Activated CD4-positive, alpha-beta memory T cell treated with anti-CD3 and anti-CD28 coated beads, Interleukin-2, amount 10 ng/mL, durations not matched to agents 7 days and 5 days (primary cell): ENCODE data around the gene LCN9. TPM values are rescaled to one million over a fixed set of nuclear protein-coding genes. Genes with fewer than 3 reads are reported as not detected.
"Not testable (repeated sequence)": the region's sequence is repeated elsewhere in the genome, so short reads cannot be mapped to it uniquely, and the experiment has no call there.

ENCODE experiments used
- CTCF ChIA-PET: fragments of 350-600 bp; sonication (Branson Sonifier 250); formaldehyde crosslinking; loops from one replicate; lab custom pipeline; 2021; ENCODE audit warnings: antibody characterized with exemption, inconsistent platforms; lab: Charles Lee
- POLR2A ChIA-PET: fragments of 350-600 bp; sonication (Branson Sonifier 250); formaldehyde crosslinking; loops from one replicate; lab custom pipeline; 2021; ENCODE audit warnings: antibody characterized with exemption; lab: Charles Lee
- DNase-seq: peaks from one replicate; pipeline ENCODE4 v3.0.0-alpha.2; 2020
- H3K27ac Mint-ChIP-seq: one replicate; pipeline ENCODE4 v1.8.0; 2021; ENCODE audit warnings: mild to moderate bottlenecking, mixed read lengths
- H3K27me3 Mint-ChIP-seq: one replicate; pipeline ENCODE4 v1.8.0; 2021; ENCODE audit warnings: mixed read lengths
- H3K36me3 Mint-ChIP-seq: one replicate; pipeline ENCODE4 v1.8.0; 2021; ENCODE audit warnings: low read depth, mixed read lengths
- H3K4me1 Mint-ChIP-seq: one replicate; pipeline ENCODE4 v1.8.0; 2021; ENCODE audit warnings: mixed read lengths
- H3K4me3 Mint-ChIP-seq: one replicate; pipeline ENCODE4 v1.8.0; 2021; ENCODE audit warnings: mild to moderate bottlenecking, mixed read lengths
- H3K9me3 Mint-ChIP-seq: one replicate; pipeline ENCODE4 v1.8.0; 2021; ENCODE audit warnings: mixed read lengths
- total RNA-seq, 2 experiments: library from RNA; stranded (reverse); gene quantifications; one replicate each; pipeline ENCODE4 v1.2.3, GENCODE V29; 2021

Gene LCN9
- total RNA-seq, 2 experiments from 2014 or later, result not detected

- H3K4me1 Mint-ChIP-seq, result no peaks in the 10 kb centered on the region
- no peaks in the 10 kb centered on the region for H3K36me3 Mint-ChIP-seq
- POLR2A ChIA-PET, result no interaction called here
- no peak overlapping the region for H3K27ac Mint-ChIP-seq
- H3K4me3 Mint-ChIP-seq, result no peak overlapping the region
- DNase-seq, result no peak
- CTCF ChIA-PET, result no interaction called here
- H3K9me3 Mint-ChIP-seq, result no peaks in the 10 kb centered on the region
- H3K27me3 Mint-ChIP-seq, result no peaks in the 10 kb centered on the region
Measured at GRCh38 chr9:135624282-135624681, 38.8 kb upstream of the LCN9 start.

DNA sequence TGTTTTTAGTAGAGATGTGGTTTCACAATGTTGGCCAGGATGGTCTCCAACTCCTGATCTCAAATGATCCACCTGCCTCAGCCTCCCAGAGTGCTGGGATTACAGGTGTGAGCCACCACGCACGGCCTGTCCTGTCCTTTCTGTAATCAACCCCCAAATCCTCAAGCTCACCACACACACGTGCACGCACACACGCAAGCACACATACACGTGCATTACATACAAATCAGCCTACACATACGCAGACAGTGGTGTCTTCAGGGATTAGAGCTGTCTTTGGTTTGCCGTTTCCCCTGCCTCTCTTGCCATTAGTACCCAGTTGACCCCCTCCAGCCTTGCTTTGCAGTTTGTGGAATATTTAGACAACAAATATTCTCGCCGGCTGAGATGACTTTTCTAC lies 30.3 kb upstream of the LCN9 start:
- CTCF ChIA-PET, result no interaction called here

DNA sequence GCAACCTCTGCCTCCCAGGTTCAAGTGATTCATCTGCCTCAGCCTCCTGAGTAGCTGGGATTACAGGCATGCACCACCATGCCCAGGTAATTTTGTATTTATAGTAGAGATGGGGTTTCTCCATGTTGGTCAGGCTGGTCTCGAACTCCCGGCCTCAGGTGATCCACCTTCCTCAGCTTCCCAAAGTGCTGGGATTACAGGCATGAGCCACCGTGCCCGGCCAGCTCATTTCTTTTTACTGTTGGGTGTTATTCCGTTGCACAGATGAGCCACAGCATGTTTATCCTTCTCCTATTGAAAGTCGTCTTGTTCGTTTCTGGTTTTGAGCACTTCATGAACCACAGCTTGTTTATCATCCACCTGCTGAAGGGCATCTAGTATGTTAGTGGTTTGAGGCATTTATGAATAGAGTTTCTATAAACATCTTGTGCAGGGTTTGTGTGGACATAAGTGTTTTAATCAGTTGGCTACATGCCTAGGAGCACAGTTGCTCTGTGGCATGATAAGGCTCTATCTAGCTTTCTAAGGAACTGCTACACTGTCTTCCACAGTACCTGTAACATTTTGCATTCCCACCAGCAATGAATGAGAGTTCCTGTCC lies 26.1 kb upstream of the LCN9 start:
- H3K27ac Mint-ChIP-seq, H3K4me3 Mint-ChIP-seq, H3K9me3 Mint-ChIP-seq, CTCF ChIA-PET, H3K4me1 Mint-ChIP-seq, H3K36me3 Mint-ChIP-seq, H3K27me3 Mint-ChIP-seq, POLR2A ChIA-PET, DNase-seq: not testable (repeated sequence)

More for the DNA sequence above, 30.3 kb upstream of the LCN9 start:
- no peak for DNase-seq
- Mint-ChIP-seq H3K9me3 (no peaks in the 10 kb centered on the region), H3K4me3 (no peak overlapping the region), H3K36me3 (no peaks in the 10 kb centered on the region), H3K27me3 (peaks cover 4% of the 10 kb centered on the region), H3K27ac (no peak overlapping the region), H3K4me1 (no peaks in the 10 kb centered on the region)
- POLR2A ChIA-PET, result no interaction called here

DNA sequence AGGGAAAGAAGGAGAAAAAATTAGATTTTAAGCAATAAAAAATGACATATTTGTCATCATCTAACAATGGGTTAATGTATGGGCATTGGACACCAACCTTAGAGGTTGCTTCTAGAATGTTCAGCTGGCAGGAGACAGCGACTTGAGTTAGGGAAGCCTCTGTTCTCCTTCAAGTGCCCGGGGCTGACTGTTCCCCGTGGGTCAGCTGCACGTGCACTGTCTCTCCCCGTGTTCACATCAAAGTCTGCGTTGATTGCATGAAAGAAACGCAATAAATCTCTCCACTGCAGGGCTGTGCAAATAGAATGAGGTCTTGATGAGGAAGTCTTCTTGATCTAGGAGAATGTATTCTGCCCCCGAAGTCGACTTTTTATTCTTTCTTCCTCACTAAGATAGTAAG lies 23.9 kb upstream of the LCN9 start, which contains the start of gene GLT6D1:
Gene GLT6D1 (minus strand): TSS at position 345 of the 400 bp plus-strand sequence. CDS start 353 bp downstream, outside the sequence.
- H3K27me3 Mint-ChIP-seq, result peaks cover 1% of the 10 kb centered on the region
- POLR2A ChIA-PET, result no interaction called here
- no peak within 1 kb of the TSS for H3K4me3 Mint-ChIP-seq
- DNase-seq, result no peak
- H3K9me3 Mint-ChIP-seq, result no peaks in the 10 kb centered on the region
- H3K27ac Mint-ChIP-seq, result no peak within 1 kb of the TSS
- no peaks in the 10 kb centered on the region for H3K4me1 Mint-ChIP-seq
- H3K36me3 Mint-ChIP-seq, result no peaks in the 10 kb centered on the region
- CTCF ChIA-PET, result no interaction called here

GRCh38 chr9:135641047-135641446 lies 22.1 kb upstream of the LCN9 start:
- POLR2A ChIA-PET, result no interaction called here
- CTCF ChIA-PET, result no interaction called here
- peaks cover 14% of the 10 kb centered on the region for H3K9me3 Mint-ChIP-seq
- peaks cover 7% of the 10 kb centered on the region for H3K27me3 Mint-ChIP-seq
- H3K36me3 Mint-ChIP-seq, result no peaks in the 10 kb centered on the region
- DNase-seq, result no peak
- H3K27ac Mint-ChIP-seq, result no peak overlapping the region
- H3K4me3 Mint-ChIP-seq, result no peak overlapping the region
- no peaks in the 10 kb centered on the region for H3K4me1 Mint-ChIP-seq

DNA sequence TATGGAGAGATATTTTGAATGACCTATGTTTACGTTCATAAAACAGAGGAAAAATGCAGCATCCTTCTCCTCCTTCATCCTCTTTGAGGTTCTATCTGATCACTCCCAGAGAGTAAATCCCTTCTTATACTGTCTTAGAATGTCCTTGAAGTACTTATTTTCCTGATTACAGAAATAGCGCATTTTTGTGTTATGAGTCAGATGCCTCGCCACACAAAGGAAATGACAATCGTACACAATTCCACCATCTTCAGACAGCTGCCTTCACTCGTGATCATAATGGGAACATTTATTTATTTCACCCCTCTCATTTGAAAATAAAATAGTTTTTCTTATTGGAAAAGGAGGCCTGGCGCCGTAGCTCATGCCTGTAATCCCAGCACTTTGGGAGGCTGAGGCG lies 21.4 kb upstream of the LCN9 start:
- ChIA-PET CTCF (no interaction called here), POLR2A (no interaction called here)
- DNase-seq, result no peak
- Mint-ChIP-seq H3K4me3 (no peak overlapping the region), H3K27me3 (peaks cover 7% of the 10 kb centered on the region), H3K4me1 (no peaks in the 10 kb centered on the region), H3K36me3 (no peaks in the 10 kb centered on the region), H3K9me3 (peaks cover 15% of the 10 kb centered on the region), H3K27ac (no peak overlapping the region)

DNA sequence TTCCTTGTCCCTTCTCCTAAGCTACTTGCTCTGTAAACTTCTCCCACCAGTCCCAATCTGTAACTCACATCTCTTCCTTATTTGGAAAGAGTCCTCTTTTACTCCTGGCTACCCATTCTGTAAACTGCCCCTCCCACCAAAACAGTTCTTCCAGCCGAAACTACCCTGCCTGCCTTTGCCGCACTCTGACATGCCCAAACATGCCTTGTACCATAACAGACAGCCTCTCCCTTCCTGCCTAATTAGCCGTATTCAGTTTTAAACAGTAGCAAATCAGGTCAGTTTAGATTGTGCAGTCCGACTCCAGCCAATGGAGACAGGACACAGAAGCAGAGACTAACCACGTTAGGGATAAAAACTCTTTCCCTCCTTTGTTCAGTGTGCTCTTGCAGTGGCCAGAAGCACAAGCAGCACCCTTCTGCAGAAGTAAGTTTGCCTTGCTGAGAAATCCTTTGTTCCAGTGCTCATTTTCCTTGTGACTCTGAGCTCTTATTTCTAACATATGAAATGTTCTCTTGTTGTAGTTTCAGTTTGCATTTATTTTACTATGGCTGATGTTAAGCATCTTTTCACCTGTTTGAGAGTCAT lies 18.4 kb upstream of the LCN9 start:
- peaks cover 28% of the 10 kb centered on the region for H3K9me3 Mint-ChIP-seq
- H3K27me3 Mint-ChIP-seq, result peaks cover 7% of the 10 kb centered on the region
- ChIA-PET POLR2A (no interaction called here), CTCF (no interaction called here)
- no peak overlapping the region for H3K4me3 Mint-ChIP-seq
- H3K36me3 Mint-ChIP-seq, result no peaks in the 10 kb centered on the region
- DNase-seq, result no peak
- H3K27ac Mint-ChIP-seq, result no peak overlapping the region
- no peaks in the 10 kb centered on the region for H3K4me1 Mint-ChIP-seq

DNA sequence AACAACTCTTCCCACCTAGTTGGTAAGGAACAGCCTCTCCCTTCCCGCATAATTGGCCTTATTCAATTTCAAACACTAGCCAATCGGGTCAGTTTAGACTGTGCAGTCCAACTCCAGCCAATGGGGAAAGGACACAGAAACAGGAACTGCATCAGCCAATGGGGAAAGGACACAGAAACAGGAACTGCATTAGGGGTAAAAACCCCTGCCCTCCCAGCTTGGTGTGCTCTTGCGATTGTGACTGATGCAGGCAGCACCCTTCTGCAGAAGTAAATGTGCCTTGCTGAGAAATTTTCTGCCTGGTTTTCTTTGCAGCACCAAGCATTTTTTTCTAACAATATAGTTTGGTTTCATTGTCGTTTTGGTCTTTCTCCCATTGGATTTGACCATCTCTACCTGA lies 15.2 kb upstream of the LCN9 start:
- Mint-ChIP-seq H3K4me3 (no peak overlapping the region), H3K27ac (no peak overlapping the region), H3K9me3 (peaks cover 36% of the 10 kb centered on the region), H3K27me3 (peaks cover 9% of the 10 kb centered on the region), H3K36me3 (peaks cover 4% of the 10 kb centered on the region), H3K4me1 (no peaks in the 10 kb centered on the region)
- DNase-seq, result no peak
- POLR2A ChIA-PET, result no interaction called here
- CTCF ChIA-PET, result no interaction called here

DNA sequence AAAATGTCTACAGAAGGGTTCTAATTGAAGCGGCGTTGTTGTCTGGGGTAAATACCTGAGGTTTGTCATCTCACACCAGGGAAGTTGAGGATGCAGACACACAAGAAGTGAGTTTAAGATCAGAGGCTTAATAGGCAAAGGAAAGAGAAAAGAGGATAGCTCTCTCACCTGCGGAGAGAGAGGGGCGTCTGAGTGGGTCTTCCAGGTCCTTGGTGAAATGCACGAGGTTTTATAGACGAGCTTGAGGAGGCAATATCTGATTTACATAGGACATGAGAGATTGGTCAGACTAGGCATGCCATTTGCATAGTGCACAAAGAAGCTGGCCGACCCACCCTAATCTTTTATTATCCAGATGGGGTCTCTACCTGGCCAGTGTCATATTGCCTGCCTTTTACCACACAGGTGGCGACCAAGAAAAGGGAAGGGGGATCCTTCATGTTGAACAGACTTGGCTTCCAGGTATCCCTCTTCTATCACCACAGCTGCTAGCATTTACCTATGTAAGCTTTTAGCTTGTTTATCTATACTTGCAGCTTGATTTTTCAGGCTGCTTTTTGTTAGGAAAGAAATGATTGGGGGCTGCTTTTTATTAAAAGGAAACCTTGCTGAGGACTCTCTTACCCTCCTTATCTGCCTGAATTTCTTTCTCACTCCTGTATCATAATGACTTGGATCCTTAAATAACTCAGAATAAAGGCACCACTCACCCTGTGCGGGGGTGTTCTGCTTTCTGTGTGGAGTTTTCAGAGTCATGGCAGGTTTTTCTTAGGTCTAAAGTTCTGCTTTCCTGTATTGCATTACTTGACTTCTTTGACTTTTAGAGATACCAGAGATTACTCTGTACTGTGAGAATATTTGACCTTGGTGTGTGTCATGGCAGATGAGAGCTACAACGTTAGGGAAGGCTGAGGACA lies 14.4 kb upstream of the LCN9 start:
- no peak overlapping the region for H3K27ac Mint-ChIP-seq
- POLR2A ChIA-PET, result no interaction called here
- peaks cover 38% of the 10 kb centered on the region for H3K9me3 Mint-ChIP-seq
- no peak overlapping the region for H3K4me3 Mint-ChIP-seq
- peaks cover 4% of the 10 kb centered on the region for H3K36me3 Mint-ChIP-seq
- peaks cover 10% of the 10 kb centered on the region for H3K27me3 Mint-ChIP-seq
- H3K4me1 Mint-ChIP-seq, result no peaks in the 10 kb centered on the region
- DNase-seq, result no peak
- CTCF ChIA-PET, result no interaction called here

GRCh38 chr9:135649508-135649907 lies 13.6 kb upstream of the LCN9 start:
- DNase-seq, result no peak
- Mint-ChIP-seq H3K27me3 (peaks cover 9% of the 10 kb centered on the region), H3K27ac (no peak overlapping the region), H3K4me3 (no peak overlapping the region), H3K9me3 (peaks cover 36% of the 10 kb centered on the region), H3K4me1 (no peaks in the 10 kb centered on the region), H3K36me3 (peaks cover 4% of the 10 kb centered on the region)
- CTCF ChIA-PET, result no interaction called here
- POLR2A ChIA-PET, result no interaction called here

- H3K27ac Mint-ChIP-seq, result no peak overlapping the region
- no peaks in the 10 kb centered on the region for H3K4me1 Mint-ChIP-seq
- no peak for DNase-seq
- peaks cover 4% of the 10 kb centered on the region for H3K36me3 Mint-ChIP-seq
- no peak overlapping the region for H3K4me3 Mint-ChIP-seq
- H3K27me3 Mint-ChIP-seq, result peaks cover 5% of the 10 kb centered on the region
- ChIA-PET CTCF (no interaction called here), POLR2A (no interaction called here)
- H3K9me3 Mint-ChIP-seq, result peaks cover 27% of the 10 kb centered on the region
Measured at GRCh38 chr9:135650408-135650807, 12.7 kb upstream of the LCN9 start.

- no peak overlapping the region for H3K4me3 Mint-ChIP-seq
- peaks cover 4% of the 10 kb centered on the region for H3K9me3 Mint-ChIP-seq
- no peak for DNase-seq
- CTCF ChIA-PET, result no interaction called here
- H3K27me3 Mint-ChIP-seq, result peaks cover 3% of the 10 kb centered on the region
- peaks cover 2% of the 10 kb centered on the region for H3K36me3 Mint-ChIP-seq
- H3K4me1 Mint-ChIP-seq, result no peaks in the 10 kb centered on the region
- no peak overlapping the region for H3K27ac Mint-ChIP-seq
- POLR2A ChIA-PET, result no interaction called here
Measured at GRCh38 chr9:135655317-135655716, 7.8 kb upstream of the LCN9 start.

- ChIA-PET CTCF (no interaction called here), POLR2A (no interaction called here)
- peaks cover 2% of the 10 kb centered on the region for H3K27me3 Mint-ChIP-seq
- H3K9me3 Mint-ChIP-seq, result peaks cover 2% of the 10 kb centered on the region
- no peaks in the 10 kb centered on the region for H3K36me3 Mint-ChIP-seq
- no peaks in the 10 kb centered on the region for H3K4me1 Mint-ChIP-seq
- H3K4me3 Mint-ChIP-seq, result no peak overlapping the region
- no peak for DNase-seq
- no peak overlapping the region for H3K27ac Mint-ChIP-seq
Measured at GRCh38 chr9:135657416-135657815, 5.7 kb upstream of the LCN9 start.
